Activated CD4-positive, alpha-beta T cell treated with anti-CD3 and anti-CD28 coated beads, Interleukin-2, amount 10 ng/mL, durations not matched to agents 7 days and 5 days (primary cell): ENCODE results near the gene MRPS27. TPM values are rescaled to one million over a fixed set of nuclear protein-coding genes. Genes with fewer than 3 reads are reported as not detected.

Experiments used
- CTCF ChIA-PET: fragments of 350-600 bp; sonication (Branson Sonifier 250); formaldehyde crosslinking; loops from one replicate; lab custom pipeline; 2021; ENCODE audit warnings: antibody characterized with exemption; lab: Charles Lee
- POLR2A ChIA-PET: fragments of 350-600 bp; sonication (Branson Sonifier 250); formaldehyde crosslinking; loops from one replicate; lab custom pipeline; 2021; ENCODE audit warnings: antibody characterized with exemption; lab: Charles Lee
- DNase-seq: peaks from one replicate; pipeline ENCODE4 v3.0.0-alpha.2; 2020
- H3K27ac Mint-ChIP-seq: one replicate; pipeline ENCODE4 v1.8.0; 2021; ENCODE audit warnings: mild to moderate bottlenecking, moderate library complexity, mixed read lengths
- H3K27me3 Mint-ChIP-seq: one replicate; pipeline ENCODE4 v1.8.0; 2021; ENCODE audit warnings: mixed read lengths
- H3K36me3 Mint-ChIP-seq: one replicate; pipeline ENCODE4 v1.8.0; 2021; ENCODE audit warnings: low read depth, mixed read lengths
- H3K4me1 Mint-ChIP-seq: one replicate; pipeline ENCODE4 v1.8.0; 2021; ENCODE audit warnings: mixed read lengths
- H3K4me3 Mint-ChIP-seq: one replicate; pipeline ENCODE4 v1.8.0; 2021; ENCODE audit warnings: mild to moderate bottlenecking, moderate library complexity, mixed read lengths
- H3K9me3 Mint-ChIP-seq: one replicate; pipeline ENCODE4 v1.8.0; 2021; ENCODE audit warnings: mixed read lengths
- total RNA-seq, 2 experiments: library from RNA; stranded (reverse); gene quantifications; one replicate each; pipeline ENCODE4 v1.2.3, GENCODE V29; 2021

Gene MRPS27
- total RNA-seq, 2 experiments from 2014 or later, result 49.2 to 63.4 TPM

DNA sequence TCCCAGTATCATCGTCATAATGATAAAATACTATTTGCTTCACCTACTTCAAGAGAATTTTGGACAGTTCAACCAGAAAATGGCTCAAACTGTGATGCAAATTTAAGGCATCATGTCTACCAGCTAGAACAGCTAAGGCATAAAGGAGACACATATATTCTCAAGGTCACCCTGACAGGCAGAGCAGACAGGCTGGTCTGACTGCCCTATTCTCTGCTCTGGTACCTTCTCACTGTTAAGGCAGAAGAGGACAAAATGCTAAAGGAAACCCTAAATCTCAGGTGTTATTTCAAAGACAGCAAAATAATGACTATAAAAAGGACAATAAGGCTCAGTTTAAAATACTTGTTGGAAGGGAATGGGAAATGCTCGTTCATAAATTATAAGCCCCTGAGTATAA is 87.2 kb downstream of the MRPS27 start:
- H3K9me3 Mint-ChIP-seq, result no peaks in the 10 kb centered on the region
- H3K27ac Mint-ChIP-seq, result peak overlapping the region; percentile 63
- H3K4me3 Mint-ChIP-seq, result no peak overlapping the region
- H3K36me3 Mint-ChIP-seq, result peaks cover 55% of the 10 kb centered on the region
- ChIA-PET CTCF (interaction anchor here (0.8 kb wide), 1 partner anchor 10 kb away, joined by 3 read pairs; no protein-coding TSS in a partner anchor), POLR2A (no interaction called here)
- peaks cover 48% of the 10 kb centered on the region for H3K4me1 Mint-ChIP-seq
- DNase-seq, result no peak
- H3K27me3 Mint-ChIP-seq, result peaks cover 4% of the 10 kb centered on the region

- POLR2A ChIA-PET, result no interaction called here
- H3K9me3 Mint-ChIP-seq, result no peaks in the 10 kb centered on the region
- peaks cover 56% of the 10 kb centered on the region for H3K36me3 Mint-ChIP-seq
- CTCF ChIA-PET, result interaction anchor here (0.8 kb wide), 1 partner anchor 9 kb away, joined by 3 read pairs; no protein-coding TSS in a partner anchor
- peak overlapping the region; percentile 63 for H3K27ac Mint-ChIP-seq
- peak; percentile 44 for DNase-seq
- peaks cover 48% of the 10 kb centered on the region for H3K4me1 Mint-ChIP-seq
- H3K4me3 Mint-ChIP-seq, result no peak overlapping the region
- H3K27me3 Mint-ChIP-seq, result peaks cover 4% of the 10 kb centered on the region
These were observed 87.9 kb downstream of the MRPS27 start for GRCh38 chr5:72231991-72232703.

DNA sequence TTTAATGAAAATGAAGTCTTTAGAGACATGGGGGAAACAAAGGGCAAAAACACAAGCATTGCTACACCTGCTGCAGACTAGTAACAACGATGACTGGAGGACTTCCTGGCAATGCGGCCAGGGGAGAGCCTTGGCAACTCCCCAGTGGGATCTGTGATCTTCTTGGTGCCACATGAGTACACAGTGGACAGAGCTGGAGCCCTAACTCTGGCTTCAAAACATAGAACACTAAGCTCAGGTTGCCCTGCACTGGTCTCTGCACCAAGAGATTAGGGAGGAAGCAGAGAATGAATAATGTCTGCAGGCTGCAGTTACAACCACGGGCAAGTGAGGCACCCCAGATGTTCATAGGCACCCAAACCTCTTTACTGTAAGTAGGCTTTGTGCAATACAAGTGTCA is 91.1 kb downstream of the MRPS27 start:
- Mint-ChIP-seq H3K4me3 (no peak overlapping the region), H3K36me3 (peaks cover 53% of the 10 kb centered on the region), H3K27ac (no peak overlapping the region), H3K9me3 (no peaks in the 10 kb centered on the region), H3K4me1 (peaks cover 34% of the 10 kb centered on the region), H3K27me3 (peaks cover 4% of the 10 kb centered on the region)
- DNase-seq, result no peak
- ChIA-PET POLR2A (no interaction called here), CTCF (interaction anchor here (0.9 kb wide), 1 partner anchor 110 kb away, joined by 3 read pairs; no protein-coding TSS in a partner anchor)

- no peak for DNase-seq
- peaks cover 51% of the 10 kb centered on the region for H3K36me3 Mint-ChIP-seq
- peaks cover 17% of the 10 kb centered on the region for H3K4me1 Mint-ChIP-seq
- CTCF ChIA-PET, result no interaction called here
- H3K27ac Mint-ChIP-seq, result no peak overlapping the region
- no peak overlapping the region for H3K4me3 Mint-ChIP-seq
- H3K27me3 Mint-ChIP-seq, result no peaks in the 10 kb centered on the region
- H3K9me3 Mint-ChIP-seq, result no peaks in the 10 kb centered on the region
- POLR2A ChIA-PET, result interaction anchor here (0.6 kb wide), 1 partner anchor 10 kb away, joined by 3 read pairs; no protein-coding TSS in a partner anchor
These were observed 93.1 kb downstream of the MRPS27 start for GRCh38 chr5:72226950-72227349.

DNA sequence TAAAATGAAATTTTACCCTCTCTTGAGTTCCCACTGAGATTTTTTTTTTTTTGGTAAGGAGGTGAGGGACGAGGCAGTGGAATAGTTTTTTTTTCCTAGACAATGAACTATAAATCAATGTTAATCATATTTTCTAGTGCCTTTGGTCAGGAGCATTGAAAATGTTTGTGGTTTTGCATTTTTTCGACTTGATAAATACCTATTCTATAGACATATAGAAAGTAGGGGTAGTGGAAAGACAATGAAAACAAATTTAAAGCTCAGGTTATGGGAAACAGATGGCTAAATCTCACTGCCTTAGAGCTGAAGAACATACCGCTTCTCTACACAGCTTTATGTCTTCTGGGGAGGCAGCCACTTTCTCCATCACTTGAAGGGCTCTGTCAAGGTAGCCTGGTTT is 94.3 kb downstream of the MRPS27 start:
- ChIA-PET POLR2A (no interaction called here), CTCF (no interaction called here)
- Mint-ChIP-seq H3K36me3 (peaks cover 51% of the 10 kb centered on the region), H3K4me3 (no peak overlapping the region), H3K9me3 (no peaks in the 10 kb centered on the region), H3K4me1 (peaks cover 12% of the 10 kb centered on the region), H3K27me3 (no peaks in the 10 kb centered on the region), H3K27ac (no peak overlapping the region)
- DNase-seq, result no peak

- H3K27me3 Mint-ChIP-seq, result no peaks in the 10 kb centered on the region
- H3K4me1 Mint-ChIP-seq, result peaks cover 7% of the 10 kb centered on the region
- ChIA-PET POLR2A (no interaction called here), CTCF (no interaction called here)
- no peaks in the 10 kb centered on the region for H3K9me3 Mint-ChIP-seq
- no peak overlapping the region for H3K4me3 Mint-ChIP-seq
- H3K36me3 Mint-ChIP-seq, result peaks cover 47% of the 10 kb centered on the region
- no peak overlapping the region for H3K27ac Mint-ChIP-seq
- no peak for DNase-seq
These were observed 95.0 kb downstream of the MRPS27 start for GRCh38 chr5:72224946-72225463.

DNA sequence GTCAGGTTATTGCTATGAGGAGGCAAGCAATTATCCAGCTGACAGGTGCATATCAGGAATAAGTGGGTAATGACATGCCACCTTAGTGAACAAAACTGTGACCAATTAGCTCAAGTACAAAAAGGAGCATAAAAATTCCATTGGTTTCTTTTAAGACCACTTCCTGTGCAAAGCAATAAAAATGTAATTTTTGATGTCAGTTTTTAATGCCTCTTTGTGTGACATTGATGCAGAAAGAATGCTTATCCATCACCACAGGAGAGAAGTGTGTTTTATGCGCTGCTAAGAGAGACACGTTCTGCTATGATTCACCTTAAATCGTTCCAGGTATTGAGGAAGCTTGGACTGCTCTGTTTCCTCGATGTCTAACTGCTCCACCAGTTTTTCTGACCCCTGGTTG is 96.7 kb downstream of the MRPS27 start:
- ChIA-PET CTCF (interaction anchor here (0.6 to 1.3 kb wide), 3 partner anchors 9 to 100 kb away, joined by 3 to 4 read pairs (median 3); no protein-coding TSS in a partner anchor), POLR2A (no interaction called here)
- Mint-ChIP-seq H3K36me3 (peaks cover 61% of the 10 kb centered on the region), H3K27me3 (no peaks in the 10 kb centered on the region), H3K4me1 (peaks cover 3% of the 10 kb centered on the region), H3K9me3 (no peaks in the 10 kb centered on the region), H3K27ac (no peak overlapping the region), H3K4me3 (no peak overlapping the region)
- DNase-seq, result no peak

GRCh38 chr5:72222521-72222920 is 97.5 kb downstream of the MRPS27 start:
- Mint-ChIP-seq H3K27me3 (no peaks in the 10 kb centered on the region), H3K4me1 (peaks cover 3% of the 10 kb centered on the region), H3K4me3 (no peak overlapping the region), H3K9me3 (no peaks in the 10 kb centered on the region), H3K27ac (no peak overlapping the region), H3K36me3 (peaks cover 63% of the 10 kb centered on the region)
- ChIA-PET CTCF (interaction anchor here (1.1 kb wide), 1 partner anchor 10 kb away, joined by 3 read pairs; no protein-coding TSS in a partner anchor), POLR2A (no interaction called here)
- DNase-seq, result no peak

- H3K9me3 Mint-ChIP-seq, result no peaks in the 10 kb centered on the region
- DNase-seq, result no peak
- ChIA-PET POLR2A (no interaction called here), CTCF (no interaction called here)
- H3K27ac Mint-ChIP-seq, result no peak overlapping the region
- no peaks in the 10 kb centered on the region for H3K27me3 Mint-ChIP-seq
- no peaks in the 10 kb centered on the region for H3K4me1 Mint-ChIP-seq
- no peak overlapping the region for H3K4me3 Mint-ChIP-seq
- peaks cover 58% of the 10 kb centered on the region for H3K36me3 Mint-ChIP-seq
These were observed 98.5 kb downstream of the MRPS27 start for GRCh38 chr5:72221541-72221940.

- no peaks in the 10 kb centered on the region for H3K9me3 Mint-ChIP-seq
- ChIA-PET POLR2A (no interaction called here), CTCF (no interaction called here)
- H3K27ac Mint-ChIP-seq, result no peak overlapping the region
- H3K4me3 Mint-ChIP-seq, result no peak overlapping the region
- no peak for DNase-seq
- H3K27me3 Mint-ChIP-seq, result no peaks in the 10 kb centered on the region
- H3K4me1 Mint-ChIP-seq, result no peaks in the 10 kb centered on the region
- peaks cover 55% of the 10 kb centered on the region for H3K36me3 Mint-ChIP-seq
These were observed 98.9 kb downstream of the MRPS27 start for GRCh38 chr5:72221099-72221498.

DNA sequence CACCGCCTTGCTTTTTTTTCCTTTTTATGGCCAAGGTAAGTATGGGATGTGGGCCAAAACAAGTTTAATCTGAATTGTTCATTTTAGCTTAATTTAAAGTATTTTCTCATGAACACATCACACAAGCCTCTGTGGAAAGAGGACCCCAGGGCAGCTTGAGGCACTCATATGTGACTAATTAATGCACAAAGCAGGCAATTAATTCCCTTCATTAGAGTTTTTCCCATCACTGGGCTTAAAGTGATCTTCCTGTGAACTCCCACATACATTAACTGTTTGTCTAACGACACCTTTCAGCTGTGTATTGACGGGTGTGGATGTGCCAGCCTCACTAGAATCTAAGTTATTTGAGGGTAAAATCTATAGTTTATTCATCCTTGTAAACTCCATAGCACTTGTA is 103.3 kb downstream of the MRPS27 start:
- H3K36me3 Mint-ChIP-seq, result peaks cover 38% of the 10 kb centered on the region
- no peak for DNase-seq
- no peaks in the 10 kb centered on the region for H3K27me3 Mint-ChIP-seq
- no peak overlapping the region for H3K4me3 Mint-ChIP-seq
- H3K4me1 Mint-ChIP-seq, result no peaks in the 10 kb centered on the region
- H3K27ac Mint-ChIP-seq, result no peak overlapping the region
- CTCF ChIA-PET, result no interaction called here
- no peaks in the 10 kb centered on the region for H3K9me3 Mint-ChIP-seq
- POLR2A ChIA-PET, result no interaction called here

DNA sequence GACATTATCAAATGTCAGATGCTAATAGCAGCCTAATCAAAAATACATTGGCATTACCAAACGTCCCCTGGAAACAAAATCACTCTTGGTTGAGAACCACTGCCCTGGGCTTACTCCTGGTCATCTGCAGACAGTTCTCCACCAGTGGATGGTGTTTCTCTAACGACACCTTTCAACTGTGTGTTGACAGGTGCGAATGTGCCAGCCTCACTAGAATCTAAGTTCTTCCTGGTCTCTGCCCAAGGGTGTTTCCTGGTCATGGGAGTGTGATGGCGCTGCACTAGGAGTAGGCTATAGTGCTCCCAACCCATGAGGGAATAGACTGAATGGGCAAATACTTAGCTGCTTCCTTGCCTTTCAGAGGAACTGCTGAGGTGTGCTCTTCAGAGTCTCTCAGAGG is 105.9 kb downstream of the MRPS27 start:
- DNase-seq, result no peak
- Mint-ChIP-seq H3K36me3 (peaks cover 17% of the 10 kb centered on the region), H3K9me3 (no peaks in the 10 kb centered on the region), H3K27ac (no peak overlapping the region), H3K4me3 (no peak overlapping the region), H3K4me1 (no peaks in the 10 kb centered on the region), H3K27me3 (no peaks in the 10 kb centered on the region)
- ChIA-PET CTCF (no interaction called here), POLR2A (no interaction called here)

GRCh38 chr5:72213482-72213881 is 106.6 kb downstream of the MRPS27 start:
- POLR2A ChIA-PET, result no interaction called here
- H3K4me1 Mint-ChIP-seq, result no peaks in the 10 kb centered on the region
- CTCF ChIA-PET, result no interaction called here
- no peaks in the 10 kb centered on the region for H3K9me3 Mint-ChIP-seq
- DNase-seq, result no peak
- H3K27me3 Mint-ChIP-seq, result no peaks in the 10 kb centered on the region
- H3K36me3 Mint-ChIP-seq, result peaks cover 10% of the 10 kb centered on the region
- no peak overlapping the region for H3K4me3 Mint-ChIP-seq
- H3K27ac Mint-ChIP-seq, result no peak overlapping the region
